ENCODE measurements around the gene SLC23A1. TPM values are rescaled to one million over a fixed set of nuclear protein-coding genes. Genes with fewer than 3 reads are reported as not detected.
A peak's percentile ranks its signal among the peaks of the same experiment; 100 is the strongest.

SLC23A1 gene
- total RNA-seq, 1 donor from 2014 or later = not detected

DNA sequence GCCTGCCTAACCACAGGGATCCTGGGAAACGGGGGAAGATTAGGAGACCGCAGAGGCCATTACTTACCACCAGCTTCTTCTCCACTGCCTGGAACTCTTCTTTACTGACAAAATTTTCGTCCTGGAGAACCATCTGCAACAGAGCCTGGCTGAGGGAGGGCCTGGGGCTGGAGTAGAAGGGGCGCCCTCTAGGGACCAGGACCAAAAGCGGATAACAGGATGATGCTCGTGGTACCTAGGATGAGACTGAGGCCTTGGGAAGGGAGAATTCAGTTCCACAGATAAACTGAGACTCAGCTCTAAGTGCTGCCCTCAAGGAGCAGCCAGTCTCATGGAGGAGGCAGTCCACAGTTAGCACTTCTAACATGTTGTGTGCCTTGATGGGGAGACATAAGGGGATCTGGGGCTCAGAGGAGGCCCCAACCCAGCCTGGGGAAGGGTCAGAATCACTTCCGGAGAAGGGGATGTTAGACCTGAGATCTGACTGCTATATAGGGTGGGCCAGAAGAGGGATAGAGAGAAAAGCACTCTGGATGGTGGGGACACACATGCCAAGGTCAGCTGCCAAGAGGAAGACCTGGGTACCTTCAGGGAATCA is 19.6 kb upstream of the SLC23A1 start:
- H3K36me3 Mint-ChIP-seq (ENCODE audit: low read depth, unreplicated experiment) = peaks cover 2% of the 10 kb centered on the region

DNA sequence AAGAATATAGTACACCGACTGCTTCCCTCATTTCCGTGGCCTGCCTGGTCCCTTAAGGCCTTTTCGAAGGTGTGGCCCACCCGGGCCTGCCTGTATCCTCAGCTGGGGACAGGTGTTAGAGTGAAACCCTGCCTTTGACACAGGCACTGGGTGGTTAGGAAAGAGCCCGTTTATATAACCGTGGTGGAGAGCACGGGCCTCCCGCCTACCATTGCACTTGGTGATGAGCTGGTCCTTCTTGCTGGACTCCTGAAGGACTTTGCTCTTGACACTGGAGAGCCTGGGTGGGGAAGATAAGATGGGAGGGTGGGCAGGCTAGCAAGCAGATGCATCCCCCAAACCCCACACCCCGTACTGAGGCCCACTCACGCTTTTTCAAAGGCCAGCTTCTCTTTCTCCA is 18.4 kb upstream of the SLC23A1 start:
- no peak for TF ChIP-seq EZH2 (IDR thresholded peaks at IDR 0.05; ENCODE audit: insufficient read depth, low read length)
- TF ChIP-seq, protein P1, sequence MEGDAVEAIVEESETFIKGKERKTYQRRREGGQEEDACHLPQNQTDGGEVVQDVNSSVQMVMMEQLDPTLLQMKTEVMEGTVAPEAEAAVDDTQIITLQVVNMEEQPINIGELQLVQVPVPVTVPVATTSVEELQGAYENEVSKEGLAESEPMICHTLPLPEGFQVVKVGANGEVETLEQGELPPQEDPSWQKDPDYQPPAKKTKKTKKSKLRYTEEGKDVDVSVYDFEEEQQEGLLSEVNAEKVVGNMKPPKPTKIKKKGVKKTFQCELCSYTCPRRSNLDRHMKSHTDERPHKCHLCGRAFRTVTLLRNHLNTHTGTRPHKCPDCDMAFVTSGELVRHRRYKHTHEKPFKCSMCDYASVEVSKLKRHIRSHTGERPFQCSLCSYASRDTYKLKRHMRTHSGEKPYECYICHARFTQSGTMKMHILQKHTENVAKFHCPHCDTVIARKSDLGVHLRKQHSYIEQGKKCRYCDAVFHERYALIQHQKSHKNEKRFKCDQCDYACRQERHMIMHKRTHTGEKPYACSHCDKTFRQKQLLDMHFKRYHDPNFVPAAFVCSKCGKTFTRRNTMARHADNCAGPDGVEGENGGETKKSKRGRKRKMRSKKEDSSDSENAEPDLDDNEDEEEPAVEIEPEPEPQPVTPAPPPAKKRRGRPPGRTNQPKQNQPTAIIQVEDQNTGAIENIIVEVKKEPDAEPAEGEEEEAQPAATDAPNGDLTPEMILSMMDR (IDR thresholded peaks at IDR 0.05; ENCODE audit: insufficient read depth, low read depth, low read length) = no peak
- no peak overlapping the region for H3K27ac ChIP-seq (ENCODE audit: low read depth, low read length)
- no peaks in the 10 kb centered on the region for H3K36me3 ChIP-seq (ENCODE audit: insufficient read depth, low read length)
- no peaks in the 10 kb centered on the region for H3K27me3 ChIP-seq (ENCODE audit: insufficient read depth, low read length)
- H3K4me3 ChIP-seq (ENCODE audit: insufficient read depth, low read depth, low read length) = no peak overlapping the region
- Mint-ChIP-seq H3K36me3 (ENCODE audit: low read depth, unreplicated experiment) (peaks cover 2% of the 10 kb centered on the region), H3K27ac (ENCODE audit: unreplicated experiment) (no peak overlapping the region), H3K27me3 (ENCODE audit: low read depth, unreplicated experiment) (no peaks in the 10 kb centered on the region), H3K4me3 (ENCODE audit: unreplicated experiment) (no peak overlapping the region), H3K4me1 (ENCODE audit: low read depth, unreplicated experiment) (peaks cover 2% of the 10 kb centered on the region), H3K9me3 (ENCODE audit: unreplicated experiment) (no peaks in the 10 kb centered on the region)
- no peak overlapping the region for H3K4me2 ChIP-seq (ENCODE audit: low read length)
- peaks cover 12% of the 10 kb centered on the region for H3K4me1 ChIP-seq (ENCODE audit: insufficient read depth, low read length)
- H4K20me1 ChIP-seq (ENCODE audit: insufficient read depth, low read length) = no peaks in the 10 kb centered on the region
- H3K9ac ChIP-seq (ENCODE audit: low read length) = no peak overlapping the region
- DNase-seq (ENCODE audit: low read depth) (no peak), FAIRE-seq (no peak)
- no peak overlapping the region for H2AFZ ChIP-seq (ENCODE audit: low read depth, low read length)
- H3K79me2 ChIP-seq (ENCODE audit: insufficient read depth, low read length) = no peaks in the 10 kb centered on the region
- H3K9me3 ChIP-seq (ENCODE audit: insufficient read depth, low read depth, low read length) = no peaks in the 10 kb centered on the region

More for the DNA sequence above, 19.6 kb upstream of the SLC23A1 start:
- no peaks in the 10 kb centered on the region for H4K20me1 ChIP-seq (ENCODE audit: insufficient read depth, low read length)
- H2AFZ ChIP-seq (ENCODE audit: low read depth, low read length) = peak overlapping the region; percentile 82
- Mint-ChIP-seq H3K4me3 (ENCODE audit: unreplicated experiment) (peak overlapping the region; percentile 97), H3K27me3 (ENCODE audit: low read depth, unreplicated experiment) (no peaks in the 10 kb centered on the region), H3K9me3 (ENCODE audit: unreplicated experiment) (no peaks in the 10 kb centered on the region), H3K4me1 (ENCODE audit: low read depth, unreplicated experiment) (peaks cover 2% of the 10 kb centered on the region), H3K27ac (ENCODE audit: unreplicated experiment) (peak overlapping the region; percentile 100)
- FAIRE-seq (no peak), DNase-seq (ENCODE audit: low read depth) (no peak)
- H3K4me3 ChIP-seq (ENCODE audit: insufficient read depth, low read depth, low read length) = no peak overlapping the region
- H3K27me3 ChIP-seq (ENCODE audit: insufficient read depth, low read length) = no peaks in the 10 kb centered on the region
- no peak overlapping the region for H3K9ac ChIP-seq (ENCODE audit: low read length)
- H3K9me3 ChIP-seq (ENCODE audit: insufficient read depth, low read depth, low read length) = no peaks in the 10 kb centered on the region
- H3K36me3 ChIP-seq (ENCODE audit: insufficient read depth, low read length) = no peaks in the 10 kb centered on the region
- H3K4me2 ChIP-seq (ENCODE audit: low read length) = peak overlapping the region; percentile 90
- H3K27ac ChIP-seq (ENCODE audit: low read depth, low read length) = no peak overlapping the region
- H3K79me2 ChIP-seq (ENCODE audit: insufficient read depth, low read length) = no peaks in the 10 kb centered on the region
- TF ChIP-seq, protein P1 (IDR thresholded peaks at IDR 0.05; ENCODE audit: insufficient read depth, low read depth, low read length) = peak; percentile 22
- no peak for TF ChIP-seq EZH2 (IDR thresholded peaks at IDR 0.05; ENCODE audit: insufficient read depth, low read length)
- peaks cover 12% of the 10 kb centered on the region for H3K4me1 ChIP-seq (ENCODE audit: insufficient read depth, low read length)

DNA sequence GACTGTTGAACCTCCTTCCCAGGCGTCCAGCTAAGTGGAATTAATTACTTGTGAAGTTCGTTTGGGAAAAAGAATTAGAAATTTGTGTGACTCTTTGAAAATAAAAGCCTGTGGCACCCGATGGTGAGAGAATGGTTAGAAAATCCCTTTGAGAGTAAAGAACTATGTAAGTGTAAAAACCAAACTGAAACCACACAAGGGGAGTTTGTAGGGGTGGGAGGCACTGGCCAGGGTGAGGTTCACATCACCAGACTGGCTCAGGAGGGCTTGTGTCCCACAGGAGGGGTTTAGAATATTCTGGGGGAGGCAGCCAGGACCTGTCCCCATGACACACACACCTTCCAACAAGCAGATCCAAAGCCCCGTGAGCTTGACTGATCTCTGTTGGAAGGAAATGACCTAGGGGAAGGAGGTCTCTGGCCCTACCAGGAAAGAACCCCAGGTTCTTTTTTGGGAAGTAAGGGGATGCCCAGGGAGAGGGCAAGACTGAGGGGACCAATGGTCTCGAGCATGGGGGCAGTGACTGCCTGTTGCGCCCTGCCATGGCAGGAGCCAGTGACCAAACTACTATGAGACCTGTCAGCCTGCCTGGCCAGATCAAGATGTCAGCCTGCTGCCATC is 16.5 kb upstream of the SLC23A1 start:
- H3K36me3 ChIP-seq (ENCODE audit: insufficient read depth, low read length) = no peaks in the 10 kb centered on the region
- Mint-ChIP-seq H3K36me3 (ENCODE audit: low read depth, unreplicated experiment) (peaks cover 9% of the 10 kb centered on the region), H3K27me3 (ENCODE audit: low read depth, unreplicated experiment) (peaks cover 6% of the 10 kb centered on the region), H3K4me1 (ENCODE audit: low read depth, unreplicated experiment) (peaks cover 4% of the 10 kb centered on the region), H3K4me3 (ENCODE audit: unreplicated experiment) (no peak overlapping the region), H3K27ac (ENCODE audit: unreplicated experiment) (no peak overlapping the region), H3K9me3 (ENCODE audit: unreplicated experiment) (no peaks in the 10 kb centered on the region)
- no peak overlapping the region for H3K27ac ChIP-seq (ENCODE audit: low read depth, low read length)
- H2AFZ ChIP-seq (ENCODE audit: low read depth, low read length) = no peak overlapping the region
- H3K4me1 ChIP-seq (ENCODE audit: insufficient read depth, low read length) = peaks cover 12% of the 10 kb centered on the region
- no peak overlapping the region for H3K4me3 ChIP-seq (ENCODE audit: insufficient read depth, low read depth, low read length)
- DNase-seq (ENCODE audit: low read depth) = no peak
- no peak overlapping the region for H3K4me2 ChIP-seq (ENCODE audit: low read length)
- TF ChIP-seq, protein P1 (IDR thresholded peaks at IDR 0.05; ENCODE audit: insufficient read depth, low read depth, low read length) = no peak
- no peak for TF ChIP-seq EZH2 (IDR thresholded peaks at IDR 0.05; ENCODE audit: insufficient read depth, low read length)
- no peak for FAIRE-seq
- H3K79me2 ChIP-seq (ENCODE audit: insufficient read depth, low read length) = no peaks in the 10 kb centered on the region
- H3K9ac ChIP-seq (ENCODE audit: low read length) = no peak overlapping the region
- H3K27me3 ChIP-seq (ENCODE audit: insufficient read depth, low read length) = peaks cover under 1% of the 10 kb centered on the region
- no peaks in the 10 kb centered on the region for H3K9me3 ChIP-seq (ENCODE audit: insufficient read depth, low read depth, low read length)
- peaks cover 3% of the 10 kb centered on the region for H4K20me1 ChIP-seq (ENCODE audit: insufficient read depth, low read length)
